Tibial nerve (tissue), 4 donors: ENCODE measurements around the gene RBPJL.

Source experiments
- CTCF ChIP-seq, 5 experiments: fragments of 200-600 bp in 3 of 5; fragments of 450-650 bp in 2 of 5; sonication (generic) in 3 of 5; IDR thresholded peaks; one replicate each; pipeline ENCODE4 v1.5.1; 2016 to 2019; ENCODE audit warnings: antibody characterized with exemption in 5 of 5, mild to moderate bottlenecking in 3 of 5, moderate library complexity in 2 of 5
- EP300 ChIP-seq, 2 donors: sonication (generic); formaldehyde crosslinking; IDR thresholded peaks; one replicate each; pipeline ENCODE4 v1.6.1; 2017; ENCODE audit warnings: antibody characterized with exemption in 2 of 2, mild to moderate bottlenecking in 1 of 2
- POLR2A ChIP-seq, 2 donors: fragments of 450-650 bp; IDR thresholded peaks; one replicate each; pipeline ENCODE4 v1.6.1; 2017; ENCODE audit warnings: antibody characterized with exemption in 2 of 2, mild to moderate bottlenecking in 2 of 2, moderate library complexity in 2 of 2

GRCh38 chr20:45329497-45330319 is 23.1 kb downstream of the RBPJL start:
- no peak for TF ChIP-seq CTCF (IDR thresholded peaks at IDR 0.05)
- no peak for TF ChIP-seq POLR2A (IDR thresholded peaks at IDR 0.05)
- TF ChIP-seq EP300 (IDR thresholded peaks at IDR 0.05): no peak
